Liver (tissue), 9 donors: ENCODE results near the gene PAQR4. TPM values are rescaled to one million over a fixed set of nuclear protein-coding genes. Genes with fewer than 3 reads are reported as not detected.
"Not testable (repeated sequence)": the region's sequence is repeated elsewhere in the genome, so short reads cannot be mapped to it uniquely, and the experiment has no call there.

ENCODE experiments used
- DNase-seq: peaks from one replicate; pipeline ENCODE4 v3.0.0-alpha.2; 2017; ENCODE audit warnings: low spot score
- H3K27ac ChIP-seq, 2 donors: one replicate each; pipeline ENCODE4 v1.7.0; 2013; ENCODE audit warnings: inconsistent platforms in 2 of 2, low read length in 2 of 2, control low read depth in 1 of 2, low read depth in 1 of 2, mild to moderate bottlenecking in 1 of 2
- H3K27me3 ChIP-seq, 4 donors: one replicate each; pipeline versions ENCODE4 v1.6.1 to v1.7.0; 2013; ENCODE audit warnings: low read length in 3 of 4, inconsistent platforms in 1 of 4, mild to moderate bottlenecking in 1 of 4, moderate library complexity in 1 of 4; ENCODE audit not compliant: control insufficient read depth in 4 of 4, insufficient read depth in 4 of 4
- H3K36me3 ChIP-seq, 4 donors: one replicate each; pipeline versions ENCODE4 v1.6.1 to v1.7.0; 2013; ENCODE audit warnings: low read length in 3 of 4, mild to moderate bottlenecking in 3 of 4, low read depth in 1 of 4, moderate library complexity in 1 of 4; ENCODE audit not compliant: control insufficient read depth in 4 of 4, insufficient read depth in 3 of 4
- H3K4me1 ChIP-seq, 4 donors: one replicate each; pipeline versions ENCODE4 v1.6.1 to v1.7.0; 2013; ENCODE audit warnings: low read length in 3 of 4, mild to moderate bottlenecking in 3 of 4, moderate library complexity in 1 of 4; ENCODE audit not compliant: control insufficient read depth in 4 of 4, insufficient read depth in 4 of 4
- H3K4me3 ChIP-seq, 3 donors: one replicate each; pipeline versions ENCODE4 v1.6.1 to v1.7.0; 2013; ENCODE audit warnings: low read length in 3 of 3, control low read depth in 1 of 3, low read depth in 1 of 3, mild to moderate bottlenecking in 1 of 3
- H3K9ac ChIP-seq, 2 donors: one replicate each; pipeline ENCODE4 v1.7.0; 2013; ENCODE audit warnings: low read length in 2 of 2, mild to moderate bottlenecking in 2 of 2, moderate library complexity in 2 of 2, control low read depth in 1 of 2, low read depth in 1 of 2
- H3K9me3 ChIP-seq, 4 donors: one replicate each; pipeline versions ENCODE4 v1.6.1 to v1.7.0; 2013; ENCODE audit warnings: low read length in 3 of 4; ENCODE audit not compliant: control insufficient read depth in 4 of 4
- EGR1 ChIP-seq, 2 donors: IDR thresholded peaks; 2 replicates each; pipeline ENCODE4 v1.6.1; 2016 to 2018; ENCODE audit warnings: antibody characterized with exemption in 2 of 2, low read depth in 2 of 2
- FOXA1 ChIP-seq: IDR thresholded peaks from 2 replicates; pipeline ENCODE4 v1.6.1; 2016; ENCODE audit warnings: antibody characterized with exemption
- FOXA2 ChIP-seq: IDR thresholded peaks from 2 replicates; pipeline ENCODE4 v1.6.1; 2016; ENCODE audit warnings: antibody characterized with exemption
- GABPA ChIP-seq, 2 donors: IDR thresholded peaks in 1 of 2; conservative IDR thresholded peaks in 1 of 2; 2 replicates each; pipeline ENCODE4 v1.6.1; 2016; ENCODE audit warnings: antibody characterized with exemption in 2 of 2, mild to moderate bottlenecking in 1 of 2, moderate library complexity in 1 of 2
- HNF4A ChIP-seq, 2 donors: conservative IDR thresholded peaks; 2 replicates each; pipeline ENCODE4 v1.6.1; 2016; ENCODE audit warnings: antibody characterized with exemption in 2 of 2, mild to moderate bottlenecking in 2 of 2
- HNF4G ChIP-seq: IDR thresholded peaks from 2 replicates; pipeline ENCODE4 v1.6.1; 2016; ENCODE audit warnings: antibody characterized with exemption
- JUND ChIP-seq, 2 donors: IDR thresholded peaks; 2 replicates each; pipeline ENCODE4 v1.6.1; 2016; ENCODE audit warnings: antibody characterized with exemption in 2 of 2
- MAX ChIP-seq: IDR thresholded peaks from 2 replicates; pipeline ENCODE4 v1.6.1; 2016; ENCODE audit warnings: antibody characterized with exemption
- NR2F2 ChIP-seq: IDR thresholded peaks from 2 replicates; pipeline ENCODE4 v1.6.1; 2016; ENCODE audit warnings: antibody characterized with exemption
- RAD21 ChIP-seq, 2 donors: IDR thresholded peaks; 2 replicates each; pipeline ENCODE4 v1.6.1; 2016; ENCODE audit warnings: antibody characterized with exemption in 2 of 2, mild to moderate bottlenecking in 2 of 2
- RXRA ChIP-seq, 2 donors: IDR thresholded peaks; 2 replicates each; pipeline ENCODE4 v1.6.1; 2017 to 2018; ENCODE audit warnings: antibody characterized with exemption in 2 of 2, mild to moderate bottlenecking in 1 of 2
- SP1 ChIP-seq: IDR thresholded peaks from 2 replicates; pipeline ENCODE4 v1.6.1; 2018; ENCODE audit warnings: antibody characterized with exemption, mild to moderate bottlenecking
- TAF1 ChIP-seq: conservative IDR thresholded peaks from 2 replicates; pipeline ENCODE4 v1.6.1; 2016; ENCODE audit warnings: antibody characterized with exemption, mild to moderate bottlenecking
- YY1 ChIP-seq: IDR thresholded peaks from 2 replicates; pipeline ENCODE4 v1.6.1; 2016; ENCODE audit warnings: antibody characterized with exemption, mild to moderate bottlenecking
- WGBS: extraction: QIAGEN DNeasy Blood & Tissue Kit; methylation state at CpG from one replicate; pipeline ENCODE4 v1.1.7; 2013; 5-methylcytosine and 5-hydroxymethylcytosine counted together
- polyA plus RNA-seq, 2 donors: library from polyadenylated mRNA; stranded (reverse) in 1 of 2; unstranded in 1 of 2; fragments of 200-250 nt in 1 of 2; fragments of >200 nt in 1 of 2; fragmentation: Nextera tagmentation in 1 of 2; extraction: Ambion mirVana in 1 of 2; gene quantifications; one replicate each; pipeline versions ENCODE4 v1.2.1 to v1.2.3, GENCODE V29; 2013 to 2015
- total RNA-seq, 2 donors: library from RNA; depleted of rRNA; stranded (reverse); fragments of >200 nt; gene quantifications; one replicate each; pipeline ENCODE4 v1.2.3, GENCODE V29; 2014
- TF ChIP-seq, protein P1 (sequence below): fragments of 150-350 bp; IDR thresholded peaks from 2 replicates; pipeline ENCODE4 v1.5.1; 2017; ENCODE audit warnings: improper control_type of control experiment, low read depth, low read length; ENCODE audit not compliant: missing input control
- TF ChIP-seq, protein P2 (sequence below): IDR thresholded peaks from 2 replicates; pipeline ENCODE4 v1.6.1; 2016; ENCODE audit warnings: antibody characterized with exemption
- TF ChIP-seq, protein P3 (sequence below): IDR thresholded peaks from 2 replicates; pipeline ENCODE4 v1.6.1; 2016; ENCODE audit warnings: antibody characterized with exemption
- TF ChIP-seq, protein P4 (sequence below): IDR thresholded peaks from 2 replicates; pipeline ENCODE4 v1.6.1; 2016; ENCODE audit warnings: antibody characterized with exemption, mild to moderate bottlenecking
- donor health status: healthy.
- donor health status: healthy.
- donor health status: healthy.
- donor health status: healthy.
- donor health status: healthy.

PAQR4 gene
- total and polyA plus RNA-seq, 4 donors: 0.63 to 9.9 (median 2.0) TPM

- no peak for DNase-seq
- H3K27me3 ChIP-seq: no peaks in the 10 kb centered on the region
- H3K4me3 ChIP-seq: no peak overlapping the region
- 97% methylated on average over 15 of the region's 15 CpGs for WGBS
- H3K9me3 ChIP-seq: no peaks in the 10 kb centered on the region
- no peak for TF ChIP-seq HNF4A (conservative IDR thresholded peaks at IDR 0.05)
- TF ChIP-seq, protein P1, sequence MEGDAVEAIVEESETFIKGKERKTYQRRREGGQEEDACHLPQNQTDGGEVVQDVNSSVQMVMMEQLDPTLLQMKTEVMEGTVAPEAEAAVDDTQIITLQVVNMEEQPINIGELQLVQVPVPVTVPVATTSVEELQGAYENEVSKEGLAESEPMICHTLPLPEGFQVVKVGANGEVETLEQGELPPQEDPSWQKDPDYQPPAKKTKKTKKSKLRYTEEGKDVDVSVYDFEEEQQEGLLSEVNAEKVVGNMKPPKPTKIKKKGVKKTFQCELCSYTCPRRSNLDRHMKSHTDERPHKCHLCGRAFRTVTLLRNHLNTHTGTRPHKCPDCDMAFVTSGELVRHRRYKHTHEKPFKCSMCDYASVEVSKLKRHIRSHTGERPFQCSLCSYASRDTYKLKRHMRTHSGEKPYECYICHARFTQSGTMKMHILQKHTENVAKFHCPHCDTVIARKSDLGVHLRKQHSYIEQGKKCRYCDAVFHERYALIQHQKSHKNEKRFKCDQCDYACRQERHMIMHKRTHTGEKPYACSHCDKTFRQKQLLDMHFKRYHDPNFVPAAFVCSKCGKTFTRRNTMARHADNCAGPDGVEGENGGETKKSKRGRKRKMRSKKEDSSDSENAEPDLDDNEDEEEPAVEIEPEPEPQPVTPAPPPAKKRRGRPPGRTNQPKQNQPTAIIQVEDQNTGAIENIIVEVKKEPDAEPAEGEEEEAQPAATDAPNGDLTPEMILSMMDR: no peak
- TF ChIP-seq SP1: no peak
- TF ChIP-seq NR2F2: no peak
- no peak for TF ChIP-seq HNF4G
- no peak for TF ChIP-seq TAF1
- TF ChIP-seq YY1: no peak
- no peak for TF ChIP-seq RXRA (IDR thresholded peaks at IDR 0.05)
- TF ChIP-seq, protein P2, sequence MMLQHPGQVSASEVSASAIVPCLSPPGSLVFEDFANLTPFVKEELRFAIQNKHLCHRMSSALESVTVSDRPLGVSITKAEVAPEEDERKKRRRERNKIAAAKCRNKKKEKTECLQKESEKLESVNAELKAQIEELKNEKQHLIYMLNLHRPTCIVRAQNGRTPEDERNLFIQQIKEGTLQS: no peak
- no peak for TF ChIP-seq MAX
- TF ChIP-seq, protein P3, sequence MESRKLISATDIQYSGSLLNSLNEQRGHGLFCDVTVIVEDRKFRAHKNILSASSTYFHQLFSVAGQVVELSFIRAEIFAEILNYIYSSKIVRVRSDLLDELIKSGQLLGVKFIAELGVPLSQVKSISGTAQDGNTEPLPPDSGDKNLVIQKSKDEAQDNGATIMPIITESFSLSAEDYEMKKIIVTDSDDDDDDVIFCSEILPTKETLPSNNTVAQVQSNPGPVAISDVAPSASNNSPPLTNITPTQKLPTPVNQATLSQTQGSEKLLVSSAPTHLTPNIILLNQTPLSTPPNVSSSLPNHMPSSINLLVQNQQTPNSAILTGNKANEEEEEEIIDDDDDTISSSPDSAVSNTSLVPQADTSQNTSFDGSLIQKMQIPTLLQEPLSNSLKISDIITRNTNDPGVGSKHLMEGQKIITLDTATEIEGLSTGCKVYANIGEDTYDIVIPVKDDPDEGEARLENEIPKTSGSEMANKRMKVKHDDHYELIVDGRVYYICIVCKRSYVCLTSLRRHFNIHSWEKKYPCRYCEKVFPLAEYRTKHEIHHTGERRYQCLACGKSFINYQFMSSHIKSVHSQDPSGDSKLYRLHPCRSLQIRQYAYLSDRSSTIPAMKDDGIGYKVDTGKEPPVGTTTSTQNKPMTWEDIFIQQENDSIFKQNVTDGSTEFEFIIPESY: no peak
- TF ChIP-seq FOXA1: no peak
- TF ChIP-seq FOXA2: no peak
- TF ChIP-seq GABPA (IDR thresholded peaks at IDR 0.05 in 1 of 2, conservative IDR thresholded peaks at IDR 0.05 in 1 of 2): no peak
- TF ChIP-seq, protein P4, sequence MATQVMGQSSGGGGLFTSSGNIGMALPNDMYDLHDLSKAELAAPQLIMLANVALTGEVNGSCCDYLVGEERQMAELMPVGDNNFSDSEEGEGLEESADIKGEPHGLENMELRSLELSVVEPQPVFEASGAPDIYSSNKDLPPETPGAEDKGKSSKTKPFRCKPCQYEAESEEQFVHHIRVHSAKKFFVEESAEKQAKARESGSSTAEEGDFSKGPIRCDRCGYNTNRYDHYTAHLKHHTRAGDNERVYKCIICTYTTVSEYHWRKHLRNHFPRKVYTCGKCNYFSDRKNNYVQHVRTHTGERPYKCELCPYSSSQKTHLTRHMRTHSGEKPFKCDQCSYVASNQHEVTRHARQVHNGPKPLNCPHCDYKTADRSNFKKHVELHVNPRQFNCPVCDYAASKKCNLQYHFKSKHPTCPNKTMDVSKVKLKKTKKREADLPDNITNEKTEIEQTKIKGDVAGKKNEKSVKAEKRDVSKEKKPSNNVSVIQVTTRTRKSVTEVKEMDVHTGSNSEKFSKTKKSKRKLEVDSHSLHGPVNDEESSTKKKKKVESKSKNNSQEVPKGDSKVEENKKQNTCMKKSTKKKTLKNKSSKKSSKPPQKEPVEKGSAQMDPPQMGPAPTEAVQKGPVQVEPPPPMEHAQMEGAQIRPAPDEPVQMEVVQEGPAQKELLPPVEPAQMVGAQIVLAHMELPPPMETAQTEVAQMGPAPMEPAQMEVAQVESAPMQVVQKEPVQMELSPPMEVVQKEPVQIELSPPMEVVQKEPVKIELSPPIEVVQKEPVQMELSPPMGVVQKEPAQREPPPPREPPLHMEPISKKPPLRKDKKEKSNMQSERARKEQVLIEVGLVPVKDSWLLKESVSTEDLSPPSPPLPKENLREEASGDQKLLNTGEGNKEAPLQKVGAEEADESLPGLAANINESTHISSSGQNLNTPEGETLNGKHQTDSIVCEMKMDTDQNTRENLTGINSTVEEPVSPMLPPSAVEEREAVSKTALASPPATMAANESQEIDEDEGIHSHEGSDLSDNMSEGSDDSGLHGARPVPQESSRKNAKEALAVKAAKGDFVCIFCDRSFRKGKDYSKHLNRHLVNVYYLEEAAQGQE: no peak
- no peak for TF ChIP-seq RAD21 (IDR thresholded peaks at IDR 0.05)
- no peak for TF ChIP-seq EGR1 (IDR thresholded peaks at IDR 0.05; ENCODE audit: low read depth in 2 of 2)
- TF ChIP-seq JUND (IDR thresholded peaks at IDR 0.05): no peak
- peaks cover 2 to 7% (median 5%) of the 10 kb centered on the region in 4 donors for H3K4me1 ChIP-seq
- H3K9ac ChIP-seq: no peak overlapping the region
- H3K27ac ChIP-seq: no peak overlapping the region
- H3K36me3 ChIP-seq: peaks cover 0 to 26% (median 15%) of the 10 kb centered on the region in 4 donors
Measured at GRCh38 chr16:2930236-2930635, 38.9 kb upstream of the PAQR4 start.

DNA sequence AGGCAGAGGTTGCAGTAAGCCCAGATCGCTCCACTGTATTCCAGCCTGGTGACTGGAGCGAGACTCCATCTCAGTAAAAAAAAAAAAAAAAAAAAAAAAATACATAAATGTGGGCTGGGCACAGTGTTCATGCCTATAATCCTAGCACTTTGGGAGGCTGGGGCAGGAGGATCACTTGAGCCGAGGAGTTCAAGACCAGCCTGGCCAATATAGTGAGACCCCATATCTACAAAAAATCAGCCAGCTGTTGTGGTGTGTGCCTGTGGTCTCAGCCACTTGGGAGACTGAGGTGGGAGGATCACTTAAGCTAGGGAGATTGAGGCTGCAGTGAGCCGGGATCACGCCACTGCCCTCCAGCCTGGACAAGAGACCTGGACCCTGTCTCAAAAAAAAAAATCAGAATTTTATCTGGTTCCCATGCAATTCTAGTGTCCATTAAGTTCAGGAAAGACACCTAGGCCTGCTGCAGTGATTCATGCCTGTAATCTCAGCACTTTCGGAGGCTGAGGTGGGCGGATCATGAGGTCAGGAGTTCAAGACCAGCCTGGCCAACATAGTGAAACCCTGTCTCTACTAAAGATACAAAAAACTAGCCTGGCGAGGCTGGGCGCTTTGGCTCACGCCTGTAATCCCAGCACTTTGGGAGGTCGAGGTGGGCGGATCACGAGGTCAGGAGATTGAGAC is 37.8 kb upstream of the PAQR4 start:
- 95% methylated on average over 13 of the region's 13 CpGs for WGBS
- H3K4me3 ChIP-seq, H3K9me3 ChIP-seq, H3K27ac ChIP-seq, DNase-seq, H3K27me3 ChIP-seq, H3K4me1 ChIP-seq, H3K9ac ChIP-seq: not testable (repeated sequence)
- peaks cover 0 to 33% (median 17%) of the 10 kb centered on the region in 4 donors for H3K36me3 ChIP-seq
